HG03039 (cell line): ENCODE measurements around the gene SPAG7.
A peak's percentile ranks its signal among the peaks of the same experiment; 100 is the strongest.

ENCODE experiments used
- ATAC-seq: cut with Tn5 transposase; IDR thresholded peaks from one replicate; pipeline ENCODE4 v1.9.1; 2021; ENCODE audit warnings: mild to moderate bottlenecking, moderate library complexity; ENCODE audit not compliant: unreplicated experiment

Gene SPAG7

GRCh38 chr17:4967539-4968485 lies at the start of gene SPAG7:
Gene SPAG7, minus strand, starts transcription at chr17:4967817. Its CDS starts 13 bp downstream, at chr17:4967804.
- peak; percentile 53 for ATAC-seq

GRCh38 chr17:5014357-5014756 lies 46.7 kb upstream of the SPAG7 start:
- ATAC-seq = no peak

- ATAC-seq = no peak
Measured at GRCh38 chr17:5011928-5012327, 44.3 kb upstream of the SPAG7 start.

- ATAC-seq = no peak
Measured at GRCh38 chr17:5003214-5003867, 35.7 kb upstream of the SPAG7 start.

GRCh38 chr17:5002121-5002788 lies 34.6 kb upstream of the SPAG7 start:
- no peak for ATAC-seq

- ATAC-seq = no peak
Measured at GRCh38 chr17:5000237-5000639, 32.6 kb upstream of the SPAG7 start.

- ATAC-seq = no peak
Measured at GRCh38 chr17:4999430-5000093, 31.9 kb upstream of the SPAG7 start.

GRCh38 chr17:4998732-4999429 lies 31.3 kb upstream of the SPAG7 start:
- no peak for ATAC-seq

- peak; percentile 1 for ATAC-seq
Measured at GRCh38 chr17:4998027-4998731, 30.6 kb upstream of the SPAG7 start.

- peak; percentile 73 for ATAC-seq
Measured at GRCh38 chr17:4997302-4998026, 29.8 kb upstream of the SPAG7 start, which contains the start of the genes INCA1 and KIF1C. Gene INCA1, minus strand, starts transcription at chr17:4997522. Its CDS starts 3,085 bp downstream, at chr17:4994437. Gene KIF1C, plus strand, starts transcription at chr17:4997950. Its CDS starts 2,297 bp downstream, at chr17:5000247.

GRCh38 chr17:4994081-4994595 lies 26.5 kb upstream of the SPAG7 start:
- no peak for ATAC-seq

- no peak for ATAC-seq
Measured at GRCh38 chr17:4987767-4988567, 20.4 kb upstream of the SPAG7 start.

GRCh38 chr17:4986951-4987766 lies 19.5 kb upstream of the SPAG7 start, which contains the start of gene CAMTA2:
Gene CAMTA2, minus strand, starts transcription at chr17:4987675. Its CDS starts 1,453 bp downstream, at chr17:4986222.
- peak; percentile 74 for ATAC-seq

GRCh38 chr17:4986403-4986802 lies 18.8 kb upstream of the SPAG7 start:
- no peak for ATAC-seq

- ATAC-seq = no peak
Measured at GRCh38 chr17:4982305-4982704, 14.7 kb upstream of the SPAG7 start.

GRCh38 chr17:4980644-4981216 lies 13.1 kb upstream of the SPAG7 start:
- no peak for ATAC-seq
